GM12878 (cell line): ENCODE measurements around the gene MAST4. TPM values are rescaled to one million over a fixed set of nuclear protein-coding genes. Genes with fewer than 3 reads are reported as not detected.

Experiments used
- ATAC-seq: fragments of 200-7000 bp; cut with Tn5 transposase; 3 replicates; pipeline ENCODE4 v1.9.1; 2020; ENCODE audit warnings: mild to moderate bottlenecking, moderate library complexity
- BruUV-seq: library from RNA; stranded (reverse); fragments of 400-500 nt; replicated peaks from 2 replicates; lab custom pipeline; 2021; lab: Mats Ljungman, UMichigan
- CTCF ChIA-PET: fragments of 300-600 bp; sonication (Branson Sonifier 250); formaldehyde crosslinking; extraction: SDS; loops from one replicate; lab custom pipeline; 2021; ENCODE audit warnings: inconsistent platforms; lab: Yijun Ruan, JAX
- POLR2A ChIA-PET: fragments of 350-600 bp; formaldehyde crosslinking; extraction: SDS; loops from one replicate; lab custom pipeline; 2021; ENCODE audit warnings: inconsistent platforms; lab: Charles Lee
- RAD21 ChIA-PET: fragments of 300-600 bp; sonication (Branson Sonifier 250); formaldehyde crosslinking; loops from one replicate; lab custom pipeline; 2023; ENCODE audit warnings: antibody characterized with exemption; ENCODE audit not compliant: unreplicated experiment; lab: Charles Lee
- SMC1A ChIA-PET: fragments of 300-600 bp; sonication (Branson Sonifier 250); formaldehyde crosslinking; loops from one replicate; lab custom pipeline; 2023; ENCODE audit not compliant: unreplicated experiment, uncharacterized antibody; lab: Charles Lee
- DNase-seq: peaks from one replicate; pipeline ENCODE4 v3.0.0-alpha.2; 2011; ENCODE audit warnings: low read depth, low spot score
- FAIRE-seq: peaks from 3 replicates; lab custom pipeline; 2011; peaks lifted over from hg19 to GRCh38; lab: Jason Lieb, UNC
- H2AFZ ChIP-seq: 2 replicates; pipeline ENCODE4 v1.6.0; 2011; ENCODE audit warnings: low read depth, low read length, control low read depth; ENCODE audit not compliant: control insufficient read depth
- H3K27ac ChIP-seq: 2 replicates; pipeline ENCODE4 v1.5.1; 2011; ENCODE audit warnings: control low read depth; ENCODE audit not compliant: control insufficient read depth, insufficient read depth
- H3K27me3 ChIP-seq, 2 experiments: replicated peaks in 1 of 2; 2 replicates each; pipeline versions ENCODE4 v1.6.0 to v1.6.1; 2011; ENCODE audit warnings: low read length in 1 of 2; ENCODE audit not compliant: control insufficient read depth in 2 of 2, insufficient read depth in 2 of 2
- H3K36me3 ChIP-seq, 2 experiments: 2 replicates each; pipeline ENCODE4 v1.5.1; 2011; ENCODE audit warnings: low read length in 1 of 2; ENCODE audit not compliant: control insufficient read depth in 2 of 2, insufficient read depth in 2 of 2
- H3K4me1 ChIP-seq: 2 replicates; pipeline ENCODE4 v1.6.1; 2011; ENCODE audit warnings: mild to moderate bottlenecking, low read length, moderate library complexity, mixed read lengths; ENCODE audit not compliant: control insufficient read depth, insufficient read depth
- H3K4me2 ChIP-seq: 2 replicates; pipeline ENCODE4 v1.6.0; 2011; ENCODE audit warnings: control low read depth; ENCODE audit not compliant: control insufficient read depth, insufficient read depth
- H3K4me3 ChIP-seq: fragments of 200-600 bp; sonication (generic); 2 replicates; pipeline ENCODE4 v1.5.1; 2016
- H3K79me2 ChIP-seq: 2 replicates; pipeline ENCODE4 v1.6.0; 2011; ENCODE audit warnings: low read length; ENCODE audit not compliant: control insufficient read depth, insufficient read depth
- H3K9ac ChIP-seq: 2 replicates; pipeline ENCODE4 v1.8.0; 2011; ENCODE audit warnings: low read length, control low read depth, mixed read lengths; ENCODE audit not compliant: control insufficient read depth, insufficient read depth
- H3K9me3 ChIP-seq: replicated peaks from 3 replicates; pipeline ENCODE4 v1.5.1; 2011; ENCODE audit warnings: mild to moderate bottlenecking, low read length; ENCODE audit not compliant: control insufficient read depth, insufficient read depth
- H4K20me1 ChIP-seq: 2 replicates; pipeline ENCODE4 v1.6.0; 2011; ENCODE audit not compliant: control insufficient read depth, insufficient read depth
- ASH2L ChIP-seq: fragments of 300-600, 200-600 bp; sonication (generic); IDR thresholded peaks from 2 replicates; pipeline ENCODE4 v1.6.1; 2017; ENCODE audit warnings: low read depth, mild to moderate bottlenecking, borderline replicate concordance
- CHD2 ChIP-seq: IDR thresholded peaks from 2 replicates; pipeline ENCODE4 v1.6.1; 2011; ENCODE audit warnings: low read depth, low read length, improper control_type of control experiment, borderline replicate concordance
- CREM ChIP-seq: IDR thresholded peaks from 2 replicates; pipeline ENCODE4 v1.6.1; 2014; ENCODE audit warnings: antibody characterized with exemption, low read depth
- E2F4 ChIP-seq: IDR thresholded peaks from 2 replicates; pipeline ENCODE4 v1.6.1; 2012; ENCODE audit warnings: low read depth, low read length, improper control_type of control experiment
- ETV6 ChIP-seq, 2 experiments: fragments of 450-650 bp in 1 of 2; IDR thresholded peaks in 1 of 2; conservative IDR thresholded peaks in 1 of 2; 2 replicates each; pipeline ENCODE4 v1.6.1; 2014; ENCODE audit warnings: antibody characterized with exemption in 1 of 2, borderline replicate concordance in 1 of 2, low read depth in 1 of 2, mild to moderate bottlenecking in 1 of 2, moderate library complexity in 1 of 2
- HDAC6 ChIP-seq: fragments of 200-600 bp; sonication (generic); IDR thresholded peaks from one replicate; pipeline ENCODE4 v1.8.0; 2017; ENCODE audit warnings: antibody characterized with exemption; ENCODE audit not compliant: unreplicated experiment
- KDM1A ChIP-seq: fragments of 200-600 bp; sonication (generic); IDR thresholded peaks from 2 replicates; pipeline ENCODE4 v1.6.1; 2016; ENCODE audit warnings: borderline replicate concordance
- NBN ChIP-seq: fragments of 450-650 bp; IDR thresholded peaks from 2 replicates; pipeline ENCODE4 v1.6.1; 2016
- POLR2A ChIP-seq: IDR thresholded peaks from 2 replicates; pipeline ENCODE4 v1.6.1; 2011; ENCODE audit warnings: low read depth, mild to moderate bottlenecking, low read length
- RELB ChIP-seq: fragments of 450-650 bp; IDR thresholded peaks from 2 replicates; pipeline ENCODE4 v1.6.1; 2017; ENCODE audit warnings: low read depth, mild to moderate bottlenecking, moderate library complexity
- SPI1 ChIP-seq: IDR thresholded peaks from 2 replicates; pipeline ENCODE4 v1.6.1; 2011; ENCODE audit warnings: low read depth, mild to moderate bottlenecking, low read length, moderate library complexity, borderline replicate concordance; ENCODE audit not compliant: insufficient read depth
- SUZ12 ChIP-seq: fragments of 200-600 bp; sonication (generic); IDR thresholded peaks from one replicate; pipeline ENCODE4 v1.6.1; 2018; ENCODE audit warnings: antibody characterized with exemption, mild to moderate bottlenecking; ENCODE audit not compliant: unreplicated experiment
- ZNF592 ChIP-seq: fragments of 450-650 bp; IDR thresholded peaks from 2 replicates; pipeline ENCODE4 v1.6.1; 2017; ENCODE audit warnings: mild to moderate bottlenecking, moderate library complexity
- WGBS: methylation state at CpG from one replicate; pipeline ENCODE4 v1.1.6; 2016; ENCODE audit warnings: low lambda C conversion rate; ENCODE audit not compliant: insufficient replicate concordance, insufficient coverage; ENCODE audit errors: missing lambda C conversion rate; 5-methylcytosine and 5-hydroxymethylcytosine counted together
- in situ Hi-C: fragments of 300-500 bp; cut with MboI; formaldehyde crosslinking; loops from 9 replicates; pipeline ENCODE4 v1.14.3; 2018; ENCODE audit warnings: mixed read lengths
- intact Hi-C: fragments of 100-400 bp; cut with micrococcal nuclease; formaldehyde crosslinking; loops from one replicate; pipeline ENCODE4 v1.14.2; 2022; ENCODE audit not compliant: unreplicated experiment
- polyA plus RNA-seq, 11 experiments: library from polyadenylated mRNA; depleted of rRNA in 4 of 11; unstranded in 6 of 11; stranded (reverse) in 5 of 11; fragments of >200 nt; fragmentation: Nextera tagmentation in 4 of 11; fragmentation: Illumina TruSeq in 1 of 11; extraction: Ambion mirVana in 4 of 11; extraction: Trizol in 1 of 11; gene quantifications; 1 replicate in 1 of 11; 2 replicates in 10 of 11; pipeline versions ENCODE4 v1.2.1 to v1.2.3, GENCODE V29; 2011 to 2016; ENCODE audit warnings: inconsistent platforms in 2 of 11, missing spikeins in 2 of 11, low read depth in 1 of 11
- total RNA-seq, 4 experiments: library from RNA; depleted of rRNA in 3 of 4; stranded (reverse); fragments of >200 nt in 3 of 4; fragmentation: Illumina TruSeq in 1 of 4; extraction: Trizol in 1 of 4; gene quantifications; 2 replicates each; pipeline versions ENCODE4 v1.2.1 to v1.2.3, GENCODE V29; 2013 to 2021
- TF ChIP-seq, protein P1 (sequence below): IDR thresholded peaks from 2 replicates; pipeline ENCODE4 v1.6.1; 2012; ENCODE audit warnings: low read length, inconsistent platforms
- TF ChIP-seq, protein P2 (sequence below): IDR thresholded peaks from 2 replicates; pipeline ENCODE4 v1.6.1; 2011; ENCODE audit warnings: borderline replicate concordance, low read depth, mild to moderate bottlenecking, moderate library complexity, mixed read lengths, low read length; ENCODE audit not compliant: insufficient read depth; ENCODE audit errors: extremely low read length

Gene MAST4
- total and polyA plus RNA-seq, 10 of the 15 experiments (the other 5 are each of a cell fraction or from before 2014, with no cell fraction given), result 0.02 to 1.6 (median 0.29) TPM; not detected in 1

DNA sequence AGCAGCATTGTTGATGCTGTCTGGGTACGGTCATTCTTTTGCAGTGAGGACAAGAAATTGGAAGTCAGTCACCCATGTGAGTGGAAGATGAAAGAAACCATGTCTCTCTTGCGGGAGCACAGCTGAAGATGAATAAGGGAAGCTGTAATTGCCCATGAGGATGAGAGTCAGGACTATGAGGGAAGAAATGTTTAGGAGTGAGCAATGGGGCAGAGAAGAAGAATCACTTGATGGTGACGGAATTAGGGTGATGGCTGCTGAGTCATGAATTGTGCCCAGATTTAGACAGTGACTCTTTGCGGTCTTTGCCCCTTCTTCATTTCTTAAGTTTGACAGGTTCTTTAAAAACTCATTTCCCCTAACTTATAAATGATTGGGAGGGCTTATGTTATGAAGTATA, 183.3 kb downstream of the MAST4 start:
- in situ Hi-C loops (no loop called here), intact Hi-C loops (no loop called here)
- Histone ChIP-seq H3K27me3 (no peaks in the 10 kb centered on the region), H3K36me3 (no peaks in the 10 kb centered on the region), H4K20me1 (no peaks in the 10 kb centered on the region), H3K4me2 (no peak overlapping the region), H3K4me3 (no peak overlapping the region), H3K9me3 (no peaks in the 10 kb centered on the region), H3K27ac (no peak overlapping the region), H3K4me1 (no peaks in the 10 kb centered on the region), H3K79me2 (no peaks in the 10 kb centered on the region), H2AFZ (no peak overlapping the region), H3K9ac (no peak overlapping the region)
- no TSS peak for BruUV-seq
- TF ChIP-seq E2F4 (no peak), KDM1A (no peak), NBN (no peak), ETV6 (conservative IDR thresholded peaks at IDR 0.05 in 1 of 2, IDR thresholded peaks at IDR 0.05 in 1 of 2; ENCODE audit: borderline replicate concordance in 1 of 2, low read depth in 1 of 2) (no peak), POLR2A (no peak), SPI1 (no peak), ASH2L (no peak), CREM (no peak), ZNF592 (no peak), RELB (no peak), HDAC6 (no peak), SUZ12 (no peak), CHD2 (no peak)
- TF ChIP-seq, protein P1, sequence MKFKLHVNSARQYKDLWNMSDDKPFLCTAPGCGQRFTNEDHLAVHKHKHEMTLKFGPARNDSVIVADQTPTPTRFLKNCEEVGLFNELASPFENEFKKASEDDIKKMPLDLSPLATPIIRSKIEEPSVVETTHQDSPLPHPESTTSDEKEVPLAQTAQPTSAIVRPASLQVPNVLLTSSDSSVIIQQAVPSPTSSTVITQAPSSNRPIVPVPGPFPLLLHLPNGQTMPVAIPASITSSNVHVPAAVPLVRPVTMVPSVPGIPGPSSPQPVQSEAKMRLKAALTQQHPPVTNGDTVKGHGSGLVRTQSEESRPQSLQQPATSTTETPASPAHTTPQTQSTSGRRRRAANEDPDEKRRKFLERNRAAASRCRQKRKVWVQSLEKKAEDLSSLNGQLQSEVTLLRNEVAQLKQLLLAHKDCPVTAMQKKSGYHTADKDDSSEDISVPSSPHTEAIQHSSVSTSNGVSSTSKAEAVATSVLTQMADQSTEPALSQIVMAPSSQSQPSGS, result no peak
- TF ChIP-seq, protein P2, sequence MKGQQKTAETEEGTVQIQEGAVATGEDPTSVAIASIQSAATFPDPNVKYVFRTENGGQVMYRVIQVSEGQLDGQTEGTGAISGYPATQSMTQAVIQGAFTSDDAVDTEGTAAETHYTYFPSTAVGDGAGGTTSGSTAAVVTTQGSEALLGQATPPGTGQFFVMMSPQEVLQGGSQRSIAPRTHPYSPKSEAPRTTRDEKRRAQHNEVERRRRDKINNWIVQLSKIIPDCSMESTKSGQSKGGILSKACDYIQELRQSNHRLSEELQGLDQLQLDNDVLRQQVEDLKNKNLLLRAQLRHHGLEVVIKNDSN, result no peak
- SMC1A ChIA-PET, result no interaction called here
- CTCF ChIA-PET, result no interaction called here
- DNase-seq (no peak), FAIRE-seq (no peak), ATAC-seq (no peak)
- RAD21 ChIA-PET, result no interaction called here
- WGBS, result 48% methylated on average over 4 of the region's 4 CpGs
- POLR2A ChIA-PET, result no interaction called here
